ENCODE results near the gene TOR2A. TPM values are rescaled to one million over a fixed set of nuclear protein-coding genes. Genes with fewer than 3 reads are reported as not detected.

The TOR2A gene
- total and polyA plus RNA-seq, 5 experiments from 2014 or later = 9.8 to 24.7 (median 18.1) TPM

DNA sequence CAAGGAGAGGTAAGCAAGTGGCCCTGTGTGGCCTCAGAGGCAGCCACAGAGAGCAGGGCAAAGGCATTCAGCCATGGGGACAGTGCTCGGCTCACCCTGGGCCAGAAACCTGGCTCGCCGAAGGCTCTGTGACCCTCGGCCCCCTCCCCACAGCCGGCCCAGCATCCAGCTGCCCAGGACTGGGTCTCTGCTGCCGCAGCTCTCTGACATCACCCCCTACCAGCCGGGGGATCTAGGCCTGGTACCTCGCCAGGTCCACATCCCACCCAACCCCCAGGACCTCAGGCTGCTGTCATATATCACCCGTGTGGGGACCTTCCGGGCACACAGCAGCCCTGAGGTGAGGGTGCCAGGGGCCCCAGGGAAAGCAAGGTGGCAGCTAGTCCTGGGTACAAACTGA is 22.2 kb downstream of the TOR2A start:
- DNase-seq = no peak

DNA sequence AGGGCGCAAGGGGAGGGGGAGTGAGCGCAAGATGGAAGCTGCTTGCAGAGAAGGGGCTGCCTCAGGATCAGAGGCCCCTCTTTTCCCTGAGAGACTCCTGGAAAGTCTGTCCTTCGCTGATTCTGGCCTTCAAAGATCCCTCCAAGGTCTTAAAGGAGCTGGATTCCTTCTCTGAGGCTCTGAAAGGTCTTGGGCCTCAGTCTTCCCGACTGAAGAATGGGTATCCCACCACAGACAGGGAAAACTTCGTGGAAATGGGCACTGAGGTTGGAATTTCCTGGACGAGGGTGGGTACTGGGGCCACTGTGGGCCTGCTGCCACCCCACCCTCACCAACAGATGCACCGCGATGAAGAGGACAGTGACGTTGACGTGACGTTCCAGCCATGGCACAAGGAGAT is 22.7 kb downstream of the TOR2A start:
- DNase-seq (no peak), ATAC-seq (no peak)
- peak overlapping the region in 1 of 10 donors; percentile 33 for H3K27ac Mint-ChIP-seq
- peaks cover 17 to 49% (median 40%) of the 10 kb centered on the region in 4 donors for H3K4me1 Mint-ChIP-seq
- H3K36me3 Mint-ChIP-seq = no peaks in the 10 kb centered on the region
- no peaks in the 10 kb centered on the region for H3K27me3 Mint-ChIP-seq
- POLR2A ChIA-PET = interaction anchor here (0.9 to 1.0 kb wide), 2 partner anchors 27 to 67 kb away, joined by 3 read pairs; no protein-coding TSS in a partner anchor
- peak overlapping the region in 5 of 10 donors; percentile 14 to 69 (median 32) for H3K4me3 Mint-ChIP-seq
- peaks cover 0 to 2% (median 0%) of the 10 kb centered on the region in 9 donors for H3K9me3 Mint-ChIP-seq

More for the DNA sequence above, 22.2 kb downstream of the TOR2A start:
- no peaks in the 10 kb centered on the region for H3K36me3 Mint-ChIP-seq
- H3K9me3 Mint-ChIP-seq = peaks cover 0 to 2% (median 0%) of the 10 kb centered on the region in 9 donors
- peak overlapping the region in 1 of 10 donors; percentile 33 for H3K27ac Mint-ChIP-seq
- ATAC-seq = no peak
- no peaks in the 10 kb centered on the region for H3K27me3 Mint-ChIP-seq
- POLR2A ChIA-PET = interaction anchor here (0.6 to 0.7 kb wide), 2 partner anchors 147 to 984 kb away, joined by 3 to 4 read pairs; no protein-coding TSS in a partner anchor
- peak overlapping the region in 5 of 10 donors; percentile 14 to 59 (median 32) for H3K4me3 Mint-ChIP-seq
- peaks cover 14 to 45% (median 35%) of the 10 kb centered on the region in 4 donors for H3K4me1 Mint-ChIP-seq

DNA sequence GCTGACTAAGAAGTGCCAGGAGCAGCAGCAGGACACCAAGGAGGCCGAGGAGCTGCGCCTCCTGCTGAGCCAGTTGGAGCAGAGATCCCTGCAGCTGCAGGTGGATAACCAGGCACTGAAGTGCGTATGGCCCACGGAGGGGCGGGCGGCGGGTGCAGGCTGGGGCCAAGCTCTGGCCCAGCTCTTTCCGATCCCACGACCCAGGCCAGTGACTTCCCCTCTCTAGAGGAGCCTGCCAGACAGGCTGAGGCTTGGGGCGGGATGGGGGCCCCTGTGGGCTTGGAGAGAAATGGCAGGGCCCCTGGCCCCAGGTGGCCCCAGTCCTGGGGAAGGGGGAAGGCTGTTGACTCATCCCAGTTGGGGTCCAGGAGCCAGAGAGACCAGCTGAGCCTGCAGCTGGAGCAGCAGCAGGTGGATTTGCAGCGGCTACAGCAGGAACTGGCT is 23.2 kb downstream of the TOR2A start:
- POLR2A ChIA-PET = interaction anchor here (0.9 to 1.0 kb wide), 2 partner anchors 26 to 67 kb away, joined by 3 read pairs; no protein-coding TSS in a partner anchor

DNA sequence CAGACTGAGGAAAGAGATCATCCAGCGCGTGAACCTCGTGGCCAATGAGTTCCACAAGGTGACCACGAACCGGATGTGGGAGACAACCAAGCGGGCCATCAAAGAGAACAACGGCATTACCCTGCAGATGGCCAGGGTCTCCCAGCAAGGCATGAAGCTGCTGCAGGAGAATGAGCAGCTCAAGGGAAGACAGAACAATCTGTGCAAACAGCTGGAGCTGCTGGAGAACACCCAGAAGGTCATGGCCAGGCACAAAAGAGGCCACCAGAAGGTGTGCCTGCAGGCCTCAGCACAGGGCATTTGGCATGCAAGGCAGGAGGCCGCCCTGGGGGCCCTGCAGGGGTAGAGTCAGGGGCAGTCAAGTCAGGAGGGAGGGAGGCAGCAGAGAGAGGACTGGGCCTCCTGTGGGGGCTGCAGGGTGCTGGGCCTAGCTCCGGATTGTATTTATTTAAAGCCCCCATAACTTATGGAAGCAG is 23.8 kb downstream of the TOR2A start:
- no peak for ATAC-seq
- Mint-ChIP-seq H3K4me3 (peak overlapping the region in 8 of 10 donors; percentile 5 to 85 (median 42)), H3K9me3 (peaks cover 0 to 2% (median 0%) of the 10 kb centered on the region in 9 donors), H3K4me1 (peaks cover 19 to 51% (median 40%) of the 10 kb centered on the region in 4 donors), H3K27me3 (no peaks in the 10 kb centered on the region), H3K36me3 (no peaks in the 10 kb centered on the region), H3K27ac (peak overlapping the region in 8 of 10 donors; percentile 29 to 81 (median 50))
- POLR2A ChIA-PET = no interaction called here
- DNase-seq = no peak

More for the DNA sequence above, 23.2 kb downstream of the TOR2A start:
- peaks cover 0 to 2% (median 0%) of the 10 kb centered on the region in 9 donors for H3K9me3 Mint-ChIP-seq
- no peak for ATAC-seq
- peaks cover 18 to 53% (median 41%) of the 10 kb centered on the region in 4 donors for H3K4me1 Mint-ChIP-seq
- no peaks in the 10 kb centered on the region for H3K27me3 Mint-ChIP-seq
- DNase-seq = no peak
- H3K4me3 Mint-ChIP-seq = peak overlapping the region in 2 of 10 donors; percentile 30 to 69
- peak overlapping the region in 1 of 10 donors; percentile 47 for H3K27ac Mint-ChIP-seq
- no peaks in the 10 kb centered on the region for H3K36me3 Mint-ChIP-seq

DNA sequence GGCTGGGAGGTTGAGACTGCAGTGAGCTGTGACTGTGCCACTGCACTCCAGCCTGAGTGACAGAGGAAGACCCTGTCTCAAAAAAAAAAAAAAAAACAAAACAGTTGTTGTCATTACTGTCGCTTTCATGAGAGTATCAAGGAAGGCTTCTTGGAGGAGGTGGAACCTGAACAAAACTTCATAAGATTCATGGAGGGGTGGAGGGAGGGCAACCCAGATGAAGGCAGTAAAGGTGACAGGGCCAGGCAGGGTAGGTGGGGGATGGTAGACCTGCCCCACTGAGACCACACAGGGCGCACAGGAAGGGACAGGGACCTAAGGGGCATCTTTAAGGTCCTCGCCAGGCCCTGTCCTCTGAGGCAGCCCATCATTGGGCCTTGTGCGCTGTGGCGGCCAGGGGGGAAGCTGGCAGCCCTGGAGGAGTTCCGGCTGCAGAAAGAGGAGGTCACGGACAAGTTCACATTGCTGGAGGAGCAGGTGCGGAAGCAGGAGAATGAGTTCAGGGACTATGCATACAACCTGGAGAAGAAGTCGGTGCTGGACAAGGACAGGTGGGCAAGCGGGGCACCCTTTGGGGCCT is 24.8 kb downstream of the TOR2A start:
- H3K36me3 Mint-ChIP-seq = no peaks in the 10 kb centered on the region
- no peaks in the 10 kb centered on the region for H3K27me3 Mint-ChIP-seq
- H3K4me1 Mint-ChIP-seq = peaks cover 15 to 45% (median 31%) of the 10 kb centered on the region in 4 donors
- peak overlapping the region in 2 of 10 donors; percentile 29 to 72 for H3K4me3 Mint-ChIP-seq
- DNase-seq = no peak
- POLR2A ChIA-PET = interaction anchor here (1.0 to 1.4 kb wide), 2 partner anchors 10 to 14 kb away, joined by 3 to 4 read pairs; no protein-coding TSS in a partner anchor
- peaks cover 0 to 2% (median 0%) of the 10 kb centered on the region in 9 donors for H3K9me3 Mint-ChIP-seq
- peak overlapping the region in 2 of 10 donors; percentile 58 to 66 for H3K27ac Mint-ChIP-seq
- ATAC-seq = no peak

DNA sequence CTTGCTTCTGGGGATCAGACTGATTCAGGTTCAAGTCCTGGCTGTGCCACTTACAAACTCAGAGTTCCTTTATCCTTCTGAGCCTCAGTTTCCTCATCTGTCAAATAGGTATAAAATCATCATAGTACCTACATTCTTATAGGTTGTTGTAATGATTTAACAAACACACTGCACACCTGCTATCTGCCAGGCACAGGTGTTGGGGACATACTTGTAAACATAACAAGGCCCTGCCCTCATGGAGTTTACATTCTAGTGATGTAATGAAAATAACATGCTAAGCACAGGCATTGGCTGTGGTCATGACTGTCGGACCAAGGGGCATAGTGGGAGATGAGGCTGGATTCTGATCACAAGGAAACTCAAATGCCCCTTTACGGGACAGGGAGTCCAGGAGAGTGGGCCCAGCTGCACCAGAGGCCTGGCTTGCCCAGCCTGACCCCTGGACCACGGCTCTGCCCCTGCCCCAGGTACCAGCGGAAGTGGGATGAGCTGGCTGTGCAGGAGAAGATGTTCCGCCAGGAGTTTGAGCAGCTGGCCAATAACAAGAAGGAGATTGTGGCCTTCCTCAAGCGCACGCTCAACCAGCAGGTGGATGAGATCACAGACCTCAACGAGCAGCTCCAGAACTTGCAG is 26.0 kb downstream of the TOR2A start:
- DNase-seq (no peak), ATAC-seq (no peak)
- H3K27me3 Mint-ChIP-seq = peaks cover 0 to 1% (median 0%) of the 10 kb centered on the region in 5 donors
- peaks cover 15 to 37% (median 28%) of the 10 kb centered on the region in 4 donors for H3K4me1 Mint-ChIP-seq
- H3K27ac Mint-ChIP-seq = no peak overlapping the region
- no peaks in the 10 kb centered on the region for H3K36me3 Mint-ChIP-seq
- POLR2A ChIA-PET = interaction anchor here (1.4 kb wide), 1 partner anchor 11 kb away, joined by 4 read pairs; no protein-coding TSS in a partner anchor
- peaks cover 0 to 2% (median 0%) of the 10 kb centered on the region in 9 donors for H3K9me3 Mint-ChIP-seq
- no peak overlapping the region for H3K4me3 Mint-ChIP-seq

DNA sequence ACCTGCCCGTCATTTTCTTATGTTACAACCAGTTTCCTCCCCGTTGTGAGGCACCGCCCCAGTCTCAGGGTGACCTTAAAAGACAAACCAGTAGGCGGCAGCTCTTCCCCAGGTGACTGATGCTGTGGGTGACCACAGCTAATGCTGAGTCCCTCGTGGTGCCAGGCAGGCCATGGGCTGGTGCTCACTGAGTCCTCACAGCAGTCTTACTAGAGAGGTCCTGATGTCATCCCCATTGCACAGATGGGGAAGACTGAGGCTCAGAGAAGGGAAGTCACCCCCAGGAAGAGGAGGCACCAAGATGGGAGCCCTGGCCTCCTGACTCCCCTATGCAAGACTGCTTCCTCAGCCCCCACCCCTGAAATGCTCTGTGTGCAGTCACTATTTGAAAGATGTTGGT is 27.3 kb downstream of the TOR2A start:
- POLR2A ChIA-PET = no interaction called here
- H3K4me1 Mint-ChIP-seq = peaks cover 15 to 32% (median 28%) of the 10 kb centered on the region in 4 donors
- no peaks in the 10 kb centered on the region for H3K36me3 Mint-ChIP-seq
- peak in 2 of 10 donors; percentile 9 to 27 for DNase-seq
- peaks cover 0 to 1% (median 0%) of the 10 kb centered on the region in 5 donors for H3K27me3 Mint-ChIP-seq
- H3K4me3 Mint-ChIP-seq = peak overlapping the region in 1 of 10 donors; percentile 15
- peaks cover 0 to 2% (median 0%) of the 10 kb centered on the region in 9 donors for H3K9me3 Mint-ChIP-seq
- peak overlapping the region in 3 of 10 donors; percentile 27 to 87 (median 59) for H3K27ac Mint-ChIP-seq
- peak; percentile 72 to 73 for ATAC-seq

DNA sequence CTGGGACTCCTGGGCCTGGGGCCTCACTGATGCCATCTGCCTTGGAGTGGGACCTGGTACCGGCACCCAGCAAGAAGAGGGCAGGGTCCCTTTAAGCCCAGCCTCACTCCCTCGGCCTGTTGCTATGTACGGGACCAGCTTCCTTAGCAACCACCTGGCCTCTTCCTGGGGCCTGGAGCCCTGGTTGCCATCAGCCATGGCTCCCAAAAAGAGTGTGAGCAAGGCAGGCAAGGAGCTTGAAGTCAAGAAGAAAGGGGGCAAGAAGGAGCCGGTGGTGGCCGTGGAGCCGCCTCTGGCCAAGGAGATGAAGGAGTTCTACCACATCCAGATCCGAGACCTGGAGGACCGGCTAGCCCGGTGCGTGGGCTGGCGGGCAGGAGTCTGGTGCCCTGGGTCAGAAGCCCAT is 28.3 kb downstream of the TOR2A start, which contains the start of gene CFAP157:
Gene CFAP157, plus strand, starts transcription at position 153 of the 406 bp plus-strand sequence. Its CDS starts 44 bp downstream, at position 197.
- Mint-ChIP-seq H3K36me3 (no peaks in the 10 kb centered on the region), H3K27ac (peak within 1 kb of the TSS in 6 of 10 donors; percentile 27 to 87 (median 64)), H3K9me3 (peaks cover 0 to 2% (median 0%) of the 10 kb centered on the region in 9 donors), H3K27me3 (peaks cover 0 to 1% (median 0%) of the 10 kb centered on the region in 5 donors), H3K4me3 (peak within 1 kb of the TSS in 2 of 10 donors; percentile 15 to 39), H3K4me1 (peaks cover 15 to 27% (median 25%) of the 10 kb centered on the region in 4 donors)
- POLR2A ChIA-PET = interaction anchor here (1.0 kb wide), 1 partner anchor 9 kb away, joined by 3 read pairs; the partner anchor contains the start of gene PTRH1
- no peak for ATAC-seq
- DNase-seq = no peak

DNA sequence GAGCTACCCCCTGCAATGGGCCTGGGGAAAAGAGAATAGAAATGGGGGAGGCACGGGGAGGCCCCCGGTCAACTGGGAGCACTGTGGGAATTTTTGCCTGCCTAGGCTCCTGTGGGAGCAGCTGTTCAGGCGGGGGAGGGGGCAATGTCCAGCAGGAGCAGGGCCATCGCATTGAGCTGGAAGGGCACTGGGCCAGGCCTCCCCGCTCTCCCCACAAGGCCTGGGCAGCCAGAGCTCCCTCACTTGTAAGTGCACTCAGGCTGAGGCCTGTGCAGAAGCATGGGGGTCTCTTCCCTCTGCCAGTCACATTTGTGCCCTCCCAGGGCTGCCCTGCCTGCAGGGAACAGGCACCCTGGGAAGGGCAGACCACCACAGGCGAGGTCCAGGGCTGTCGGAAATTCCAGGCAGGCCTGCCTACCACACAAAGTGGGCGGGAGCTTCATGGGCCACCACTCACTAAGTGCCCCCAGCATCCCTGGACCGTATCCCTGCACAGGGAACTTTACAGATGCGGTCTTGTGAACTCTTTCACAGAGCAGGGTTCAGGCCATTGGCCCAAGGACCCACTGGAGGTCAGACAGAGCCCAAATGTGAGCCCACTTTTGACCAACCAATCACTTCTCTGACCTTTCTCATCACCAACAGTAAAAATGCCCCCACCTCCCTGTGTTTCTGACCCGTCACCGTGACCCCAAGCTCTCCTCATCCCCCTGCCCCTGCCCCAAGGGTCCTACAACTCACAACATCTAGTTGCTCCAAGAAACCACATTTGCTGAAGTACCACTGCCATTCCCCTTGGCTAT is 29.3 kb downstream of the TOR2A start:
- no peak overlapping the region for H3K4me3 Mint-ChIP-seq
- peaks cover 10 to 18% (median 16%) of the 10 kb centered on the region in 4 donors for H3K4me1 Mint-ChIP-seq
- DNase-seq (no peak), ATAC-seq (no peak)
- POLR2A ChIA-PET = interaction anchor here (0.8 to 1.3 kb wide), 2 partner anchors 15 kb away, joined by 3 to 4 read pairs; no protein-coding TSS in a partner anchor
- peak overlapping the region in 1 of 10 donors; percentile 62 for H3K27ac Mint-ChIP-seq
- H3K9me3 Mint-ChIP-seq = peaks cover 0 to 2% (median 0%) of the 10 kb centered on the region in 9 donors
- no peaks in the 10 kb centered on the region for H3K36me3 Mint-ChIP-seq
- H3K27me3 Mint-ChIP-seq = peaks cover 0 to 1% (median 0%) of the 10 kb centered on the region in 5 donors

DNA sequence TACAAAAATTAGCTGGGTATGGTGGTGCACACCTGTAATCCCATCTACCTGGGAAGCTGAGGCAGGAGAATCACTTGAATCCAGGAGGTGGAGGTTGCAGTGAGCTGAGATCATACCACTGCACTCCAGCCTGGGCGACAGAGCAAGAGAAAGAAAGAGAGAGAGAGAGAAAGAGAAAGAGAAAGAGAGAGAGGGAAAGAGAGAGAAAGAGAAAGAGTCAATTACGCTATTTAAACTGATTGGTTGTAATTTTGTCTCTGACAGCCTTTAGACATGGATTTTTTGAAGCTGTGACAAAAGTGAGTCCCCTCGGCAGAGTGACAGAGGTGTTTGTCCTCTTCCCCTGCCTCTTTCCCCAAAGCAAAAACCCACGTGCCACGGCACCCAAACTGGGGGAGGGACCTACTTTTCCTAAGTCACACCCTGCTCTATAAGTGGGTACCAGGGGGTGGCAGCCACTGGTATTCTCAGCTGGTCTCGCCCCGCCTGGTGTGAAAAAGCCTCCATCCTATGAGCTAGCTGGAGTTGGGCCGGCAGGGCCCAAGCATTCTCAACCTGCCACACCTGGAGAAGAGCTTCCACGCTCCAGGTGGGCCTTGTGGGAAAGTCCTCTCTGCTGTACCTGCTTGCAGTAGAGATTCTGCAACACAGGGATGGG is 31.7 kb downstream of the TOR2A start:
- ATAC-seq (no peak), DNase-seq (no peak)
- Mint-ChIP-seq H3K36me3 (no peaks in the 10 kb centered on the region), H3K4me3 (peak overlapping the region in 1 of 10 donors; percentile 22), H3K9me3 (no peaks in the 10 kb centered on the region), H3K4me1 (peaks cover 13 to 24% (median 18%) of the 10 kb centered on the region in 4 donors), H3K27me3 (peaks cover 0 to 1% (median 0%) of the 10 kb centered on the region in 5 donors), H3K27ac (peak overlapping the region in 2 of 10 donors; percentile 15 to 37)
- POLR2A ChIA-PET = no interaction called here

DNA sequence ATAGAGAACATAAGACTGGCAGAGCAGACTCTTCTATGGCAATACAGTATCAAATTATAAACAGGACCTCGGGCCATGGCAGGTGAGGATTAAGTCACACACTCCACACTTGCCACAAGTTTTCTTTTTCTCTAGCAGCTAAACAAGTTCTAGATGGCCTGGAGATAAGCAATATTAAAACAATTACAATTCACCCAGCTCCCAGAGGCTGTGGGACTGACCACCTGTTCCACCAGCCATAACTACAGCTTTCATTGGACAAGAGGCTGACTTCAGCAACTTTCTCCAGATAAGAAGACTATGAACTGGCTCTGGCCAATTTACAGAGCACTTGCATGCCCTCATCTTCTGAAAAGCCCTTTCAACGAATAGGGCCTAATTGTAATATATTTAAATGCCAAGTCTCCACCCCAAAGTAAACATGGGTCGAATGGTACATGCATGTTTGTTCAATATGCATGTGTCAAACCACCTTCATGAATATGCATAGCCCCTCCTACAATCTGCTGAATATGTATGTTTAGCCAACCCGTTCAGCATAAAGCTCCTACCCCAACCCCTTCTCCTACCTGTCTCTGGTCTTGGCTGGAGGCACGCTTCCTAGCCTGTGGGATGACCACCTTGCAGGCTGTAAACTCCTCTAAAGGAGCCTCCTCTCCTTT is 34.4 kb downstream of the TOR2A start:
- H3K4me1 Mint-ChIP-seq = peaks cover 6 to 15% (median 11%) of the 10 kb centered on the region in 4 donors
- peak overlapping the region in 7 of 10 donors; percentile 31 to 89 (median 76) for H3K4me3 Mint-ChIP-seq
- no peaks in the 10 kb centered on the region for H3K36me3 Mint-ChIP-seq
- POLR2A ChIA-PET = no interaction called here
- H3K27ac Mint-ChIP-seq = peak overlapping the region in 3 of 10 donors; percentile 43 to 58 (median 52)
- DNase-seq (no peak), ATAC-seq (no peak)
- H3K9me3 Mint-ChIP-seq = no peaks in the 10 kb centered on the region
- peaks cover 0 to 1% (median 0%) of the 10 kb centered on the region in 5 donors for H3K27me3 Mint-ChIP-seq

All from naive thymus-derived CD8-positive, alpha-beta T cell (primary cell).